ENCODE results near the gene LEMD2. TPM values are rescaled to one million over a fixed set of nuclear protein-coding genes. Genes with fewer than 3 reads are reported as not detected.

Gene LEMD2
- total RNA-seq, 1 experiment from 2014 or later = 43.9 TPM

DNA sequence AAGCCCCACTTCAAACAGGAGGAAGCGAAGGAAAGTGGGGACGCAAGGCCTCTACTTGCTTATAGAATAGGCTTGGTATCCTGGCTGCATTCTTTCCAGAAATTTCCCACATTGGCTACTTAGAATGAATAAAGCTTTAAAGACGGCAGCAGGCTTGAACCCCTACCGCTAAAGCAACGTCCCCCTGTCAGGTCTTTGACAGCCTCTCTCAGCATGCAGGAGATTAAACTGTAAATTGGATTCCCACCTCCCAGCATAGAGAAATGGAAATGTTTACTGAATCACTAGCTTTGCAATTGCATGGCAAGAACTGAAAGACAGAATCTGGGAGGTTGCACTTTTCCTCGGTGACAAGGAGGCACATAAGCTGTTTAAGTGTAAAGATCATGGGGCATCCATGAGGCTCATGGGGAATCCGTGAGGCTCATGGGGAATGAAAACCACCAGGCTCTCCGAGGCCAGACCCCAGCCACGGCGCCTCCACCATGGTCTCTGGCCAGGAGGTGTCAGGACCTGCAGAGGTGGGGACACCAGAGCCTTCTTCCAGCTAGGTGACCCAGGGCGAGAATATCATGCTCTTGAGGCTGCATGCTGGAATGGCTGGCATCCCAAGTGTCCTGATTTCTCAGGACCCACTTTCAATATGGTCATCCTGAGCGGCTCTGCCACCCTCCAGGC, 10.3 kb downstream of the LEMD2 start:
- Histone ChIP-seq H3K27me3 (ENCODE audit: insufficient read depth, low read length) (no peaks in the 10 kb centered on the region), H3K9me2 (ENCODE audit: insufficient read depth) (no peaks in the 10 kb centered on the region), H3K9me3 (ENCODE audit: control insufficient read depth in 1 of 2, insufficient read depth in 1 of 2, low read depth in 1 of 2, low read length in 2 of 2) (no peaks in the 10 kb centered on the region), H4K20me1 (ENCODE audit: insufficient read depth) (no peaks in the 10 kb centered on the region), H3K9ac (ENCODE audit: low read length) (no peak overlapping the region), H2AFZ (ENCODE audit: low read depth, low read length, poor library complexity, severe bottlenecking) (no peak overlapping the region), H3K27ac (ENCODE audit: low read depth, low read length) (no peak overlapping the region), H3K4me3 (replicated peaks in 1 of 2; ENCODE audit: low read depth in 1 of 2, low read length in 2 of 2) (no peak overlapping the region), H3K79me2 (ENCODE audit: insufficient read depth, low read length) (no peaks in the 10 kb centered on the region), H3K4me1 (ENCODE audit: control insufficient read depth in 1 of 2, insufficient read depth in 2 of 2, low read length in 2 of 2) (peaks cover 28 to 41% of the 10 kb centered on the region in 2 experiments), H3K36me3 (ENCODE audit: control insufficient read depth in 1 of 2, insufficient read depth in 2 of 2, low read length in 2 of 2) (peaks cover 32 to 58% of the 10 kb centered on the region in 2 experiments; a peak in 3 of 4 replicates), H3K4me2 (ENCODE audit: low read length) (no peak overlapping the region)
- ChIA-PET RAD21 (ENCODE audit: low non-redundant PET in 1 of 2, low total read pairs in 2 of 2, uncharacterized antibody in 2 of 2, unreplicated experiment in 2 of 2) (no interaction called here), POLR2A (interaction anchor here (1.6 kb wide), 1 partner anchor 7 kb away, joined by 3 read pairs; no protein-coding TSS in a partner anchor), CTCF (interaction anchor here (2.0 kb wide), 1 partner anchor 9 kb away, joined by 4 read pairs; no protein-coding TSS in a partner anchor)
- no peak for ATAC-seq
- intact Hi-C loops (cut with micrococcal nuclease) = no loop called here
- DNase-seq (ENCODE audit: low read depth, low spot score) = no peak
- no TSS peak for BruUV-seq (replicated peaks)
- TF ChIP-seq POLR2AphosphoS5 (IDR thresholded peaks at IDR 0.05; ENCODE audit: low read depth, low read length) = no peak
- TF ChIP-seq FOSL1 (IDR thresholded peaks at IDR 0.05; ENCODE audit: low read depth) = no peak
- TF ChIP-seq EZH2 (IDR thresholded peaks at IDR 0.05) = no peak
- no peak for TF ChIP-seq RAD21 (IDR thresholded peaks at IDR 0.05; ENCODE audit: low read depth)
- TF ChIP-seq ELF1 (IDR thresholded peaks at IDR 0.05; ENCODE audit: borderline replicate concordance, low read depth) = no peak
- no peak for TF ChIP-seq CEBPB (IDR thresholded peaks at IDR 0.05; ENCODE audit: low read depth)
- TF ChIP-seq POLR2A (IDR thresholded peaks at IDR 0.05; ENCODE audit: borderline replicate concordance, extremely low read depth, insufficient read depth, insufficient read length) = no peak
- no peak for TF ChIP-seq SP1 (IDR thresholded peaks at IDR 0.05; ENCODE audit: low read depth)
- no peak for TF ChIP-seq EZH2phosphoT487 (IDR thresholded peaks at IDR 0.05; ENCODE audit: borderline replicate concordance)
- no peak for TF ChIP-seq JUND (IDR thresholded peaks at IDR 0.05)
- TF ChIP-seq, protein P1, sequence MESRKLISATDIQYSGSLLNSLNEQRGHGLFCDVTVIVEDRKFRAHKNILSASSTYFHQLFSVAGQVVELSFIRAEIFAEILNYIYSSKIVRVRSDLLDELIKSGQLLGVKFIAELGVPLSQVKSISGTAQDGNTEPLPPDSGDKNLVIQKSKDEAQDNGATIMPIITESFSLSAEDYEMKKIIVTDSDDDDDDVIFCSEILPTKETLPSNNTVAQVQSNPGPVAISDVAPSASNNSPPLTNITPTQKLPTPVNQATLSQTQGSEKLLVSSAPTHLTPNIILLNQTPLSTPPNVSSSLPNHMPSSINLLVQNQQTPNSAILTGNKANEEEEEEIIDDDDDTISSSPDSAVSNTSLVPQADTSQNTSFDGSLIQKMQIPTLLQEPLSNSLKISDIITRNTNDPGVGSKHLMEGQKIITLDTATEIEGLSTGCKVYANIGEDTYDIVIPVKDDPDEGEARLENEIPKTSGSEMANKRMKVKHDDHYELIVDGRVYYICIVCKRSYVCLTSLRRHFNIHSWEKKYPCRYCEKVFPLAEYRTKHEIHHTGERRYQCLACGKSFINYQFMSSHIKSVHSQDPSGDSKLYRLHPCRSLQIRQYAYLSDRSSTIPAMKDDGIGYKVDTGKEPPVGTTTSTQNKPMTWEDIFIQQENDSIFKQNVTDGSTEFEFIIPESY (IDR thresholded peaks at IDR 0.05; ENCODE audit: extremely low read depth, insufficient replicate concordance, low read length) = no peak
- TF ChIP-seq, protein P2, sequence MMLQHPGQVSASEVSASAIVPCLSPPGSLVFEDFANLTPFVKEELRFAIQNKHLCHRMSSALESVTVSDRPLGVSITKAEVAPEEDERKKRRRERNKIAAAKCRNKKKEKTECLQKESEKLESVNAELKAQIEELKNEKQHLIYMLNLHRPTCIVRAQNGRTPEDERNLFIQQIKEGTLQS (IDR thresholded peaks at IDR 0.05) = no peak
- TF ChIP-seq ZFX (IDR thresholded peaks at IDR 0.05) = no peak
- TF ChIP-seq, protein P3, sequence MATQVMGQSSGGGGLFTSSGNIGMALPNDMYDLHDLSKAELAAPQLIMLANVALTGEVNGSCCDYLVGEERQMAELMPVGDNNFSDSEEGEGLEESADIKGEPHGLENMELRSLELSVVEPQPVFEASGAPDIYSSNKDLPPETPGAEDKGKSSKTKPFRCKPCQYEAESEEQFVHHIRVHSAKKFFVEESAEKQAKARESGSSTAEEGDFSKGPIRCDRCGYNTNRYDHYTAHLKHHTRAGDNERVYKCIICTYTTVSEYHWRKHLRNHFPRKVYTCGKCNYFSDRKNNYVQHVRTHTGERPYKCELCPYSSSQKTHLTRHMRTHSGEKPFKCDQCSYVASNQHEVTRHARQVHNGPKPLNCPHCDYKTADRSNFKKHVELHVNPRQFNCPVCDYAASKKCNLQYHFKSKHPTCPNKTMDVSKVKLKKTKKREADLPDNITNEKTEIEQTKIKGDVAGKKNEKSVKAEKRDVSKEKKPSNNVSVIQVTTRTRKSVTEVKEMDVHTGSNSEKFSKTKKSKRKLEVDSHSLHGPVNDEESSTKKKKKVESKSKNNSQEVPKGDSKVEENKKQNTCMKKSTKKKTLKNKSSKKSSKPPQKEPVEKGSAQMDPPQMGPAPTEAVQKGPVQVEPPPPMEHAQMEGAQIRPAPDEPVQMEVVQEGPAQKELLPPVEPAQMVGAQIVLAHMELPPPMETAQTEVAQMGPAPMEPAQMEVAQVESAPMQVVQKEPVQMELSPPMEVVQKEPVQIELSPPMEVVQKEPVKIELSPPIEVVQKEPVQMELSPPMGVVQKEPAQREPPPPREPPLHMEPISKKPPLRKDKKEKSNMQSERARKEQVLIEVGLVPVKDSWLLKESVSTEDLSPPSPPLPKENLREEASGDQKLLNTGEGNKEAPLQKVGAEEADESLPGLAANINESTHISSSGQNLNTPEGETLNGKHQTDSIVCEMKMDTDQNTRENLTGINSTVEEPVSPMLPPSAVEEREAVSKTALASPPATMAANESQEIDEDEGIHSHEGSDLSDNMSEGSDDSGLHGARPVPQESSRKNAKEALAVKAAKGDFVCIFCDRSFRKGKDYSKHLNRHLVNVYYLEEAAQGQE (IDR thresholded peaks at IDR 0.05; ENCODE audit: low read depth) = no peak
- no peak for TF ChIP-seq YY1 (IDR thresholded peaks at IDR 0.05; ENCODE audit: extremely low read depth, insufficient replicate concordance, low read depth, low read length)
- no peak for TF ChIP-seq TCF7L2 (IDR thresholded peaks at IDR 0.05; ENCODE audit: borderline replicate concordance, extremely low read depth, insufficient read depth, insufficient read length)
- TF ChIP-seq, protein P4, sequence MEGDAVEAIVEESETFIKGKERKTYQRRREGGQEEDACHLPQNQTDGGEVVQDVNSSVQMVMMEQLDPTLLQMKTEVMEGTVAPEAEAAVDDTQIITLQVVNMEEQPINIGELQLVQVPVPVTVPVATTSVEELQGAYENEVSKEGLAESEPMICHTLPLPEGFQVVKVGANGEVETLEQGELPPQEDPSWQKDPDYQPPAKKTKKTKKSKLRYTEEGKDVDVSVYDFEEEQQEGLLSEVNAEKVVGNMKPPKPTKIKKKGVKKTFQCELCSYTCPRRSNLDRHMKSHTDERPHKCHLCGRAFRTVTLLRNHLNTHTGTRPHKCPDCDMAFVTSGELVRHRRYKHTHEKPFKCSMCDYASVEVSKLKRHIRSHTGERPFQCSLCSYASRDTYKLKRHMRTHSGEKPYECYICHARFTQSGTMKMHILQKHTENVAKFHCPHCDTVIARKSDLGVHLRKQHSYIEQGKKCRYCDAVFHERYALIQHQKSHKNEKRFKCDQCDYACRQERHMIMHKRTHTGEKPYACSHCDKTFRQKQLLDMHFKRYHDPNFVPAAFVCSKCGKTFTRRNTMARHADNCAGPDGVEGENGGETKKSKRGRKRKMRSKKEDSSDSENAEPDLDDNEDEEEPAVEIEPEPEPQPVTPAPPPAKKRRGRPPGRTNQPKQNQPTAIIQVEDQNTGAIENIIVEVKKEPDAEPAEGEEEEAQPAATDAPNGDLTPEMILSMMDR (IDR thresholded peaks at IDR 0.05 in 2 of 3, conservative IDR thresholded peaks at IDR 0.05 in 1 of 3; ENCODE audit: borderline replicate concordance in 1 of 3, insufficient read depth in 1 of 3, low read depth in 2 of 3, low read length in 2 of 3) = no peak
- no peak for TF ChIP-seq CBX3 (IDR thresholded peaks at IDR 0.05; ENCODE audit: low read depth)
- TF ChIP-seq EGR1 (IDR thresholded peaks at IDR 0.05; ENCODE audit: low read depth) = no peak
- no peak for TF ChIP-seq SIN3A (IDR thresholded peaks at IDR 0.05; ENCODE audit: low read depth)
